Gastroesophageal sphincter (tissue), 4 donors: ENCODE results near the gene PRKN. TPM values are rescaled to one million over a fixed set of nuclear protein-coding genes. Genes with fewer than 3 reads are reported as not detected.

ENCODE experiments used
- ATAC-seq: fragments of 150-250 bp; one replicate; pipeline ENCODE4 v1.9.1; 2016; ENCODE audit warnings: mild to moderate bottlenecking, moderate library complexity
- H3K27ac ChIP-seq, 4 donors: fragments of 200-600 bp; sonication (generic) in 3 of 4; 1 replicate in 3 of 4; 2 replicates in 1 of 4; pipeline ENCODE4 v1.5.1; 2016 to 2019
- H3K27me3 ChIP-seq: fragments of 200-600 bp; sonication (generic); one replicate; pipeline ENCODE4 v1.5.1; 2019
- H3K36me3 ChIP-seq, 2 donors: fragments of 200-600 bp; sonication (generic); one replicate each; pipeline ENCODE4 v1.5.1; 2019; ENCODE audit warnings: control low read depth in 1 of 2
- H3K4me1 ChIP-seq, 3 donors: fragments of 200-600 bp; sonication (generic); 1 replicate in 2 of 3; 2 replicates in 1 of 3; pipeline ENCODE4 v1.5.1; 2016 to 2019; ENCODE audit warnings: control low read depth in 2 of 3
- H3K4me3 ChIP-seq, 2 donors: fragments of 200-600 bp; sonication (generic); one replicate each; pipeline ENCODE4 v1.5.1; 2019; ENCODE audit warnings: mild to moderate bottlenecking in 1 of 2, moderate library complexity in 1 of 2
- H3K9me3 ChIP-seq, 3 donors: fragments of 200-600 bp; sonication (generic); one replicate each; pipeline ENCODE4 v1.5.1; 2017 to 2019; ENCODE audit warnings: control low read depth in 2 of 3
- EP300 ChIP-seq: sonication (generic); formaldehyde crosslinking; IDR thresholded peaks from one replicate; pipeline ENCODE4 v1.6.1; 2017; ENCODE audit warnings: antibody characterized with exemption, mild to moderate bottlenecking
- POLR2A ChIP-seq, 2 donors: fragments of 450-650 bp; IDR thresholded peaks; one replicate each; pipeline ENCODE4 v1.6.1; 2017; ENCODE audit warnings: antibody characterized with exemption in 2 of 2, mild to moderate bottlenecking in 2 of 2, moderate library complexity in 1 of 2
- POLR2AphosphoS5 ChIP-seq: sonication (generic); formaldehyde crosslinking; IDR thresholded peaks from one replicate; pipeline ENCODE4 v1.6.1; 2017; ENCODE audit warnings: antibody characterized with exemption
- WGBS, 2 donors: methylation state at CpG; one replicate each; pipeline ENCODE4 v1.1.5; 2018; ENCODE audit warnings: low coverage in 1 of 2; 5-methylcytosine and 5-hydroxymethylcytosine counted together
- total RNA-seq, 4 donors: library from RNA; depleted of rRNA; stranded (reverse); fragments of >200 nt; gene quantifications; one replicate each; pipeline ENCODE4 v1.1.0, GENCODE V29; 2016
- TF ChIP-seq, protein P1 (sequence below), 4 experiments: fragments of 200-600 bp in 2 of 4; fragments of 450-650 bp in 2 of 4; sonication (generic) in 1 of 4; IDR thresholded peaks; one replicate each; pipeline ENCODE4 v1.5.1; 2017 to 2019; ENCODE audit warnings: antibody characterized with exemption in 4 of 4, mild to moderate bottlenecking in 2 of 4, moderate library complexity in 2 of 4

PRKN gene
- total RNA-seq, 4 donors from 2014 or later = 8.4 to 58.6 (median 25.8) TPM

DNA sequence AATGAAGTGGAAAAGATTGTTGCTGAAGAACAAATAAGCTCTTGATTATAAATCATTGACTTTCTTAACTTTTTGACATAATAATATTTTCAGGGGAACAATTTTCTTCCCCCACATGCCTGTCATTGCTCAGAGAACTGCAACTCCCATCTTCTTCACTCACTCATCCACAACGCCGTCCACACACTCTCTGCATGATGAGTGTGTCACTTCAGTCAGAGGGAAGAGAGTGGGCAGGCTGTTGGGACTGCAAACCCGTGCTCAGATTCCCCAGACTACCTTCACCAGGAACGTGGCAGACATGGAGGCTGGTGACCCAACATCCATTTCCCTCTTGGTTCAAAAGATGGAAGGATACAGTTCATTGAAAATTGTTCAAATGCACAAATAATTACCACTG is 650.8 kb downstream of the PRKN start:
- Histone ChIP-seq H3K4me3 (no peak overlapping the region), H3K36me3 (no peaks in the 10 kb centered on the region), H3K27ac (no peak overlapping the region), H3K9me3 (no peaks in the 10 kb centered on the region), H3K4me1 (no peaks in the 10 kb centered on the region), H3K27me3 (no peaks in the 10 kb centered on the region)
- 56 to 93% methylated on average over 4 of the region's 4 CpGs for WGBS, 2 donors
- TF ChIP-seq POLR2AphosphoS5 = no peak
- ATAC-seq = no peak

- no peak overlapping the region for H3K4me3 ChIP-seq
- no peaks in the 10 kb centered on the region for H3K4me1 ChIP-seq
- TF ChIP-seq POLR2AphosphoS5 = no peak
- TF ChIP-seq POLR2A (IDR thresholded peaks at IDR 0.05) = no peak
- TF ChIP-seq, protein P1, sequence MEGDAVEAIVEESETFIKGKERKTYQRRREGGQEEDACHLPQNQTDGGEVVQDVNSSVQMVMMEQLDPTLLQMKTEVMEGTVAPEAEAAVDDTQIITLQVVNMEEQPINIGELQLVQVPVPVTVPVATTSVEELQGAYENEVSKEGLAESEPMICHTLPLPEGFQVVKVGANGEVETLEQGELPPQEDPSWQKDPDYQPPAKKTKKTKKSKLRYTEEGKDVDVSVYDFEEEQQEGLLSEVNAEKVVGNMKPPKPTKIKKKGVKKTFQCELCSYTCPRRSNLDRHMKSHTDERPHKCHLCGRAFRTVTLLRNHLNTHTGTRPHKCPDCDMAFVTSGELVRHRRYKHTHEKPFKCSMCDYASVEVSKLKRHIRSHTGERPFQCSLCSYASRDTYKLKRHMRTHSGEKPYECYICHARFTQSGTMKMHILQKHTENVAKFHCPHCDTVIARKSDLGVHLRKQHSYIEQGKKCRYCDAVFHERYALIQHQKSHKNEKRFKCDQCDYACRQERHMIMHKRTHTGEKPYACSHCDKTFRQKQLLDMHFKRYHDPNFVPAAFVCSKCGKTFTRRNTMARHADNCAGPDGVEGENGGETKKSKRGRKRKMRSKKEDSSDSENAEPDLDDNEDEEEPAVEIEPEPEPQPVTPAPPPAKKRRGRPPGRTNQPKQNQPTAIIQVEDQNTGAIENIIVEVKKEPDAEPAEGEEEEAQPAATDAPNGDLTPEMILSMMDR (IDR thresholded peaks at IDR 0.05) = no peak
- no peak for TF ChIP-seq EP300
- no peak overlapping the region for H3K27ac ChIP-seq
- H3K27me3 ChIP-seq = no peaks in the 10 kb centered on the region
- ATAC-seq = no peak
- 79 to 89% methylated on average over 10 of the region's 10 CpGs for WGBS, 2 donors
- H3K36me3 ChIP-seq = no peaks in the 10 kb centered on the region
- H3K9me3 ChIP-seq = peaks cover 0 to 7% (median 0%) of the 10 kb centered on the region in 3 donors
Measured at GRCh38 chr6:162074641-162075275, 652.8 kb downstream of the PRKN start.

DNA sequence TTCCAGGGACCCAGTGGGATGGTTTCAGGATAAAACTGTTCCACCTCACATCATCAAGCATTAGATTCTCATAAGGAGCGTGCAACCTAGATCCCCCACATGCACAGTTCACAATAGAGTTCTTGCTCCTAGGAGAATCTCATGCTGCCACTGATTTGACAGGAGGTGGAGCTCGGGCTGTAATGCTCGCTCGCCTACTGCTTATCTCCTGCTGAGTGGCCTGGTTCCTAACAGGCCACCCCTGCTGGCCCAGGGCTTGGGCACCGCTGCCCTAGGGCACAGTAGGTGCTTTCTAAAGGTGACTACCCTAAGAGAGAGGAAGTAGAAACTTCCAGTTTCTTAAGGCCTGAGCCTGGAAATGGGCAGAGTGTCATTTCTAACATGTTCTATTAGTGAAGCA is 656.9 kb downstream of the PRKN start:
- Histone ChIP-seq H3K36me3 (no peaks in the 10 kb centered on the region), H3K27me3 (no peaks in the 10 kb centered on the region), H3K4me1 (no peaks in the 10 kb centered on the region), H3K9me3 (peaks cover 0 to 12% (median 0%) of the 10 kb centered on the region in 3 donors), H3K27ac (no peak overlapping the region), H3K4me3 (no peak overlapping the region)
- WGBS, 2 donors = 61 to 64% methylated on average over 3 to 4 of the region's 5 CpGs
- no peak for ATAC-seq
- TF ChIP-seq POLR2A (IDR thresholded peaks at IDR 0.05) (no peak), POLR2AphosphoS5 (no peak), EP300 (no peak)
- TF ChIP-seq, protein P1 (IDR thresholded peaks at IDR 0.05) = no peak

GRCh38 chr6:162069995-162070394 is 657.6 kb downstream of the PRKN start:
- ATAC-seq = no peak
- peaks cover 0 to 12% (median 0%) of the 10 kb centered on the region in 3 donors for H3K9me3 ChIP-seq
- 93 to 94% methylated on average over 2 of the region's 2 CpGs for WGBS, 2 donors
- no peaks in the 10 kb centered on the region for H3K27me3 ChIP-seq
- no peaks in the 10 kb centered on the region for H3K36me3 ChIP-seq
- H3K4me3 ChIP-seq = no peak overlapping the region
- H3K4me1 ChIP-seq = no peaks in the 10 kb centered on the region
- H3K27ac ChIP-seq = no peak overlapping the region
- no peak for TF ChIP-seq POLR2A (IDR thresholded peaks at IDR 0.05)
- TF ChIP-seq, protein P1 (IDR thresholded peaks at IDR 0.05) = no peak
- no peak for TF ChIP-seq POLR2AphosphoS5
- TF ChIP-seq EP300 = no peak

DNA sequence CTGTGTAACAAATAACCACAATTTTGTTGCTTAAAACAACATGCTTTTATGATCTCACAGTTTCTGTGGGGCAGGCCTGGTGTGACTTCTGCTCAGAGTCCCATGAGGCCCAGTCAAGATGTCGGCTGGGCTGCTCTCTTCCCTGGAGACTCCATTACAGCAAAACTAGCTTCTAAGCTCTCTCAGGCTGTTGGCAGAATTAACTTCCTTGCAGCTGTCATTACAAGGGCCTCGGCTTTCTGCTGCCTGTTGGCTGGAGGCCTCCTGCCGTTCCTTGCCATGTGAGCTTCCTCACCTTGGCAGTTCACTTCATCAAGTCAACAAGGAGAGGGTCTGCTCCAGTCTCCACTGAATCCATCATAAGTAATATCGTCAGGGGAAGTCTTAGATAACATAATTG is 659.2 kb downstream of the PRKN start:
- Histone ChIP-seq H3K36me3 (no peaks in the 10 kb centered on the region), H3K27ac (no peak overlapping the region), H3K4me1 (no peaks in the 10 kb centered on the region), H3K4me3 (no peak overlapping the region), H3K27me3 (no peaks in the 10 kb centered on the region), H3K9me3 (peaks cover 0 to 12% (median 0%) of the 10 kb centered on the region in 3 donors)
- no peak for TF ChIP-seq POLR2A (IDR thresholded peaks at IDR 0.05)
- TF ChIP-seq POLR2AphosphoS5 = no peak
- no peak for TF ChIP-seq EP300
- TF ChIP-seq, protein P1 (IDR thresholded peaks at IDR 0.05) = no peak
- WGBS, 2 donors = 50% methylated on average over 1 of the region's 4 CpGs; no CpG with 5 or more reads in 1 of the 2 donors
- no peak for ATAC-seq
